CD4-positive, alpha-beta T cell treated with Interleukin-17A for 1 hour (primary cell): Measurements from ENCODE around the gene LRRC56.

Experiments used
- DNase-seq: peaks from one replicate; pipeline ENCODE4 v3.0.0-alpha.2; 2020

The LRRC56 gene

GRCh38 chr11:544817-545166 is 7.5 kb downstream of the LRRC56 start:
- no peak for DNase-seq

GRCh38 chr11:545171-545570 is 7.8 kb downstream of the LRRC56 start:
- no peak for DNase-seq

GRCh38 chr11:548700-549603 is 11.6 kb downstream of the LRRC56 start:
- no peak for DNase-seq

- no peak for DNase-seq
Measured at GRCh38 chr11:550021-550745, 12.9 kb downstream of the LRRC56 start.

- no peak for DNase-seq
Measured at GRCh38 chr11:550746-551085, 13.4 kb downstream of the LRRC56 start.

- DNase-seq: no peak
Measured at GRCh38 chr11:551131-551530, 13.8 kb downstream of the LRRC56 start.

- no peak for DNase-seq
Measured at GRCh38 chr11:551596-551995, 14.3 kb downstream of the LRRC56 start.

GRCh38 chr11:553083-553987 is 16.0 kb downstream of the LRRC56 start:
- DNase-seq: no peak

GRCh38 chr11:553988-554340 is 16.6 kb downstream of the LRRC56 start:
- DNase-seq: no peak

GRCh38 chr11:554428-555226 is 17.3 kb downstream of the LRRC56 start:
- DNase-seq: peak; percentile 83

- DNase-seq: peak; percentile 17
Measured at GRCh38 chr11:555227-555779, 18.0 kb downstream of the LRRC56 start.

- peak; percentile 25 for DNase-seq
Measured at GRCh38 chr11:555780-556661, 18.7 kb downstream of the LRRC56 start.

- DNase-seq: no peak
Measured at GRCh38 chr11:556662-557256, 19.4 kb downstream of the LRRC56 start.

- DNase-seq: no peak
Measured at GRCh38 chr11:557328-558132, 20.2 kb downstream of the LRRC56 start.

GRCh38 chr11:558503-558902 is 21.2 kb downstream of the LRRC56 start:
- DNase-seq: no peak

GRCh38 chr11:559020-559620 is 21.8 kb downstream of the LRRC56 start:
- DNase-seq: peak; percentile 28

- DNase-seq: no peak
Measured at GRCh38 chr11:559712-560304, 22.5 kb downstream of the LRRC56 start.

- peak; percentile 95 for DNase-seq
Measured at GRCh38 chr11:560305-561147, 23.2 kb downstream of the LRRC56 start, which contains the start of the genes LMNTD2 and RASSF7. Gene LMNTD2 (minus strand): TSS chr11:560738. CDS start chr11:560716, 22 bp downstream. Gene RASSF7 (plus strand): TSS chr11:560970. CDS start chr11:561769, 799 bp downstream.
